HepG2 (cell line): ENCODE results near the gene ANTXR1. TPM values are rescaled to one million over a fixed set of nuclear protein-coding genes. Genes with fewer than 3 reads are reported as not detected.
A peak's percentile ranks its signal among the peaks of the same experiment; 100 is the strongest.

Experiments used
- ATAC-seq: fragments of 200-7000 bp; cut with Tn5 transposase; 3 replicates; pipeline ENCODE4 v1.9.1; 2020; ENCODE audit warnings: mild to moderate bottlenecking, moderate library complexity
- BruUV-seq: library from RNA; stranded (reverse); fragments of 400-500 nt; replicated peaks from 2 replicates; lab custom pipeline; 2021; lab: Mats Ljungman, UMichigan
- CTCF ChIA-PET: fragments of 300-600 bp; formaldehyde crosslinking; extraction: SDS; loops from one replicate; lab custom pipeline; 2021; ENCODE audit warnings: low total read pairs, inconsistent platforms, low intra/inter-chr PET ratio; lab: Yijun Ruan, JAX
- POLR2A ChIA-PET: fragments of 350-600 bp; sonication (Branson Sonifier 250); formaldehyde crosslinking; loops from one replicate; lab custom pipeline; 2020; ENCODE audit warnings: antibody characterized with exemption, inconsistent platforms; lab: Yijun Ruan, JAX
- DNase-seq: peaks from one replicate; pipeline ENCODE4 v3.0.0-alpha.2; 2015; ENCODE audit warnings: low spot score
- FAIRE-seq: peaks from 3 replicates; lab custom pipeline; 2011; peaks lifted over from hg19 to GRCh38; lab: Jason Lieb, UNC
- H2AFZ ChIP-seq: one replicate; pipeline ENCODE4 v1.6.1; 2011; ENCODE audit warnings: low read length, inconsistent platforms
- H3K27ac ChIP-seq: fragments of 300-600 bp; 3 replicates; pipeline ENCODE4 v1.8.0; 2011; ENCODE audit warnings: mixed run types, mild to moderate bottlenecking, mixed read lengths, low read length, inconsistent platforms; ENCODE audit not compliant: insufficient read depth; ENCODE audit errors: extremely low read length
- H3K27me3 ChIP-seq, 2 experiments: fragments of 200-600 bp in 1 of 2; 2 replicates in 1 of 2; 3 replicates in 1 of 2; pipeline versions ENCODE4 v1.6.0 to v1.8.0; 2011; ENCODE audit warnings: low read length in 2 of 2, mild to moderate bottlenecking in 2 of 2, moderate library complexity in 2 of 2, inconsistent platforms in 1 of 2; ENCODE audit not compliant: insufficient read depth in 2 of 2, control insufficient read depth in 1 of 2
- H3K36me3 ChIP-seq, 2 experiments: fragments of 200-600 bp in 1 of 2; replicated peaks in 1 of 2; 2 replicates in 1 of 2; 3 replicates in 1 of 2; pipeline versions ENCODE4 v1.5.1 to v1.8.0; 2011; ENCODE audit warnings: low read length in 2 of 2, inconsistent platforms in 1 of 2; ENCODE audit not compliant: insufficient read depth in 2 of 2, control insufficient read depth in 1 of 2
- H3K4me1 ChIP-seq: 2 replicates; pipeline ENCODE4 v1.5.1; 2012; ENCODE audit warnings: low read length, inconsistent platforms; ENCODE audit not compliant: insufficient read depth
- H3K4me2 ChIP-seq: 2 replicates; pipeline ENCODE4 v1.6.0; 2011; ENCODE audit warnings: low read depth, low read length, inconsistent platforms
- H3K4me3 ChIP-seq, 3 experiments: fragments of 200-600 bp in 1 of 3; sonication (generic), shearing (Covaris generic) in 1 of 3; replicated peaks in 1 of 3; 2 replicates each; pipeline ENCODE4 v1.5.1; 2011 to 2016; ENCODE audit warnings: low read length in 3 of 3, inconsistent platforms in 2 of 3, low read depth in 2 of 3, mild to moderate bottlenecking in 2 of 3, control low read depth in 1 of 3, mixed read lengths in 1 of 3; ENCODE audit not compliant: insufficient read depth in 1 of 3
- H3K79me2 ChIP-seq: one replicate; pipeline ENCODE4 v1.6.1; 2011; ENCODE audit warnings: low read length, inconsistent platforms; ENCODE audit not compliant: insufficient read depth
- H3K9ac ChIP-seq: 2 replicates; pipeline ENCODE4 v1.6.0; 2011; ENCODE audit warnings: mild to moderate bottlenecking, low read depth, low read length, inconsistent platforms; ENCODE audit not compliant: insufficient read depth
- H3K9me3 ChIP-seq: 2 replicates; pipeline ENCODE4 v1.5.1; 2012; ENCODE audit warnings: mild to moderate bottlenecking, low read length
- H4K20me1 ChIP-seq: 2 replicates; pipeline ENCODE4 v1.6.0; 2011; ENCODE audit warnings: inconsistent platforms, mild to moderate bottlenecking, low read length, moderate library complexity; ENCODE audit not compliant: insufficient read depth
- ASH2L ChIP-seq: fragments of 300-600, 200-600 bp; sonication (generic); IDR thresholded peaks from 2 replicates; pipeline ENCODE4 v1.7.0; 2017; ENCODE audit warnings: low read depth, mild to moderate bottlenecking, moderate library complexity, mixed read lengths, low read length; ENCODE audit not compliant: insufficient read length
- ATAD3A ChIP-seq: sonication (generic); formaldehyde crosslinking; IDR thresholded peaks from 2 replicates; pipeline ENCODE4 v1.4.0; 2020; ENCODE audit warnings: missing genetic modification reagents
- BHLHE40 ChIP-seq: IDR thresholded peaks from 2 replicates; pipeline ENCODE4 v1.6.1; 2011; ENCODE audit warnings: low read length, improper control_type of control experiment
- EP300 ChIP-seq, 3 experiments: sonication (generic) in 1 of 3; formaldehyde crosslinking in 1 of 3; IDR thresholded peaks; 2 replicates each; pipeline versions ENCODE4 v1.5.1 to v1.6.1; 2011 to 2020; ENCODE audit warnings: low read depth in 2 of 3, low read length in 2 of 3, borderline replicate concordance in 1 of 3, improper control_type of control experiment in 1 of 3, mild to moderate bottlenecking in 1 of 3, missing genetic modification reagents in 1 of 3, moderate library complexity in 1 of 3
- EZH2 ChIP-seq: conservative IDR thresholded peaks from 2 replicates; pipeline ENCODE4 v1.6.1; 2012; ENCODE audit warnings: mild to moderate bottlenecking, low read depth, low read length, moderate library complexity
- FOXA1 ChIP-seq, 2 experiments: fragments of 450-650 bp in 1 of 2; sonication (generic) in 1 of 2; formaldehyde crosslinking in 1 of 2; IDR thresholded peaks; 2 replicates each; pipeline versions ENCODE4 v1.4.0 to v1.6.1; 2016 to 2020; ENCODE audit warnings: missing genetic modification reagents in 1 of 2
- FOXA3 ChIP-seq: IDR thresholded peaks from 2 replicates; pipeline ENCODE4 v1.6.1; 2016; ENCODE audit warnings: missing genetic modification reagents, missing compliant biosample characterization
- FOXP1 ChIP-seq, 2 experiments: fragments of 450-650 bp in 1 of 2; IDR thresholded peaks; 2 replicates each; pipeline ENCODE4 v1.6.1; 2017 to 2018; ENCODE audit warnings: antibody characterized with exemption in 1 of 2
- GATA4 ChIP-seq: sonication (generic); IDR thresholded peaks from 2 replicates; pipeline ENCODE4 v1.6.1; 2016; ENCODE audit warnings: antibody characterized with exemption, low read depth, borderline replicate concordance
- GATAD2A ChIP-seq: IDR thresholded peaks from 2 replicates; pipeline ENCODE4 v1.6.1; 2016
- HMG20A ChIP-seq: IDR thresholded peaks from 2 replicates; pipeline ENCODE4 v1.6.1; 2016; ENCODE audit warnings: borderline replicate concordance
- KLF11 ChIP-seq: IDR thresholded peaks from 2 replicates; pipeline ENCODE4 v1.6.1; 2016; ENCODE audit warnings: missing compliant biosample characterization
- LCORL ChIP-seq, 2 experiments: fragments of 450-650 bp in 1 of 2; sonication (generic) in 1 of 2; formaldehyde crosslinking in 1 of 2; IDR thresholded peaks; 2 replicates each; pipeline versions ENCODE4 v1.5.0 to v1.6.1; 2017 to 2020; ENCODE audit warnings: antibody characterized with exemption in 1 of 2, missing genetic modification reagents in 1 of 2
- PITX1 ChIP-seq: sonication (generic); formaldehyde crosslinking; IDR thresholded peaks from 2 replicates; pipeline ENCODE4 v1.5.1; 2020; ENCODE audit warnings: mild to moderate bottlenecking, missing genetic modification reagents
- POLR2A ChIP-seq, 2 experiments: IDR thresholded peaks; 2 replicates each; pipeline ENCODE4 v1.6.1; 2011; ENCODE audit warnings: low read depth in 2 of 2, low read length in 2 of 2, mild to moderate bottlenecking in 1 of 2, moderate library complexity in 1 of 2; ENCODE audit not compliant: insufficient read depth in 1 of 2
- SALL1 ChIP-seq: sonication (generic); formaldehyde crosslinking; IDR thresholded peaks from 2 replicates; pipeline ENCODE4 v1.8.0; 2022; ENCODE audit warnings: mild to moderate bottlenecking, missing genetic modification reagents
- SOX5 ChIP-seq: IDR thresholded peaks from 2 replicates; pipeline ENCODE4 v1.6.1; 2016; ENCODE audit warnings: borderline replicate concordance
- THAP9 ChIP-seq: sonication (generic); formaldehyde crosslinking; IDR thresholded peaks from 2 replicates; pipeline ENCODE4; 2020; ENCODE audit warnings: missing genetic modification reagents, mild to moderate bottlenecking, borderline replicate concordance
- XRCC5 ChIP-seq: fragments of 200-400 bp; formaldehyde crosslinking; optimal IDR thresholded peaks from 2 replicates; pipeline ENCODE3; 2017; ENCODE audit warnings: mild to moderate bottlenecking, low read length
- ZNF10 ChIP-seq: sonication (generic); formaldehyde crosslinking; IDR thresholded peaks from 2 replicates; pipeline ENCODE4 v1.4.0; 2020; ENCODE audit warnings: mild to moderate bottlenecking, low read depth, missing genetic modification reagents, borderline replicate concordance
- ZNF7 ChIP-seq: IDR thresholded peaks from 2 replicates; pipeline ENCODE4 v1.6.1; 2016; ENCODE audit warnings: missing biosample characterization, missing genetic modification reagents
- ZNF784 ChIP-seq: sonication (generic); formaldehyde crosslinking; IDR thresholded peaks from 2 replicates; pipeline ENCODE4 v1.5.1; 2020; ENCODE audit warnings: missing genetic modification reagents, mild to moderate bottlenecking, borderline replicate concordance
- ZSCAN30 ChIP-seq: sonication (generic); formaldehyde crosslinking; IDR thresholded peaks from 2 replicates; pipeline ENCODE4 v1.5.0; 2020; ENCODE audit warnings: mild to moderate bottlenecking, missing genetic modification reagents
- WGBS: methylation state at CpG from one replicate; pipeline ENCODE4 v1.1.6; 2017; ENCODE audit warnings: low lambda C conversion rate; 5-methylcytosine and 5-hydroxymethylcytosine counted together
- in situ Hi-C: cut with HindIII; loops from 2 replicates; pipeline ENCODE4 v1.10.0; 2017; ENCODE audit warnings: low pct_unique_long_range_greater_than_20kb; ENCODE audit not compliant: extremely low pct_ligation_motif_present
- intact Hi-C: fragments of 100-400 bp; cut with micrococcal nuclease; formaldehyde crosslinking; loops from one replicate; pipeline ENCODE4 v1.10.0; 2022; ENCODE audit not compliant: unreplicated experiment
- polyA plus RNA-seq, 8 experiments: library from polyadenylated mRNA; depleted of rRNA in 3 of 8; stranded (reverse) in 7 of 8; unstranded in 1 of 8; fragments of >200 nt; fragmentation: Illumina TruSeq in 4 of 8; extraction: Trizol in 4 of 8; gene quantifications; 2 replicates each; pipeline versions ENCODE4 v1.2.1 to v1.2.3, GENCODE V29; 2011 to 2016; ENCODE audit warnings: low read depth in 4 of 8, missing spikeins in 1 of 8, mixed read lengths in 1 of 8; ENCODE audit not compliant: insufficient read depth in 1 of 8
- total RNA-seq, 5 experiments: library from RNA; depleted of rRNA; stranded (reverse); fragments of >200 nt; fragmentation: Illumina TruSeq; extraction: Trizol; gene quantifications; 2 replicates each; pipeline ENCODE4 v1.2.3, GENCODE V29; 2016; ENCODE audit warnings: low read depth in 1 of 5

The ANTXR1 gene
- total and polyA plus RNA-seq, 2 of the 13 experiments (the other 11 are each of a cell fraction or from before 2014, with no cell fraction given): 4.5 to 12.7 TPM

GRCh38 chr2:68993660-68994059, 19.3 kb upstream of the ANTXR1 start:
- no peaks in the 10 kb centered on the region for H3K9me3 ChIP-seq
- peak; percentile 77 for DNase-seq
- peak overlapping the region; percentile 20; the same call in 1 of the 2 replicates for H3K4me2 ChIP-seq
- no peak overlapping the region for H3K27ac ChIP-seq
- in situ Hi-C loops (no loop called here), intact Hi-C loops (no loop called here)
- ATAC-seq: peak; percentile 84
- no peak overlapping the region for H2AFZ ChIP-seq
- no peaks in the 10 kb centered on the region for H3K79me2 ChIP-seq
- no peak for FAIRE-seq
- peaks cover 26% of the 10 kb centered on the region for H3K4me1 ChIP-seq
- ChIA-PET POLR2A (no interaction called here), CTCF (no interaction called here)
- no peak overlapping the region for H3K9ac ChIP-seq
- H3K27me3 ChIP-seq: peaks cover 0 to 17% of the 10 kb centered on the region in 2 experiments; a peak in 2 of 5 replicates
- WGBS: 3% methylated on average over 7 of the region's 7 CpGs
- no TSS peak for BruUV-seq
- H3K36me3 ChIP-seq: no peaks in the 10 kb centered on the region
- no peak overlapping the region for H3K4me3 ChIP-seq
- H4K20me1 ChIP-seq: no peaks in the 10 kb centered on the region
- peak; percentile 37 for TF ChIP-seq ASH2L
- TF ChIP-seq FOXP1 (IDR thresholded peaks at IDR 0.05): peak; percentile 48; the same call in 1 of the 2 replicates
- TF ChIP-seq FOXP1 (CRISPR knock-in tag; IDR thresholded peaks at IDR 0.05): no peak
- TF ChIP-seq SOX5 (CRISPR knock-in tag): peak; percentile 46; the same call in 1 of the 2 replicates
- no peak for TF ChIP-seq THAP9
- peak; percentile 32; the same call in 1 of the 2 replicates for TF ChIP-seq SALL1 (CRISPR knock-in tag)
- no peak for TF ChIP-seq GATA4
- TF ChIP-seq PITX1: peak; percentile 53; the same call in 1 of the 2 replicates
- TF ChIP-seq GATAD2A (CRISPR knock-in tag): 0 out of 2 replicates have a peak, but pooled peaks have one; percentile 26
- no peak for TF ChIP-seq LCORL (IDR thresholded peaks at IDR 0.05)
- TF ChIP-seq LCORL (CRISPR knock-in tag; IDR thresholded peaks at IDR 0.05): no peak
- TF ChIP-seq ZNF7 (CRISPR knock-in tag): peak; percentile 22; the same call in 1 of the 2 replicates
- TF ChIP-seq FOXA3: peak; percentile 48
- peak; percentile 57 for TF ChIP-seq XRCC5
- TF ChIP-seq ATAD3A (CRISPR knock-in tag): no peak
- TF ChIP-seq BHLHE40: 0 out of 2 replicates have a peak, but pooled peaks have one; percentile 12
- no peak for TF ChIP-seq EZH2
- no peak for TF ChIP-seq POLR2A (IDR thresholded peaks at IDR 0.05; ENCODE audit: insufficient read depth in 1 of 2, low read depth in 2 of 2, low read length in 2 of 2)
- TF ChIP-seq EP300 (IDR thresholded peaks at IDR 0.05; ENCODE audit: low read depth in 2 of 2, low read length in 2 of 2): peak in 1 of 2 experiments; percentile 50; a peak in 1 of 4 replicates
- TF ChIP-seq EP300 (CRISPR knock-in tag; IDR thresholded peaks at IDR 0.05; ENCODE audit: borderline replicate concordance): no peak
- no peak for TF ChIP-seq ZNF784 (CRISPR knock-in tag)
- no peak for TF ChIP-seq ZSCAN30 (CRISPR knock-in tag)
- TF ChIP-seq KLF11 (CRISPR knock-in tag): no peak
- TF ChIP-seq FOXA1 (IDR thresholded peaks at IDR 0.05): no peak
- peak; percentile 33; the same call in 1 of the 2 replicates for TF ChIP-seq FOXA1 (CRISPR knock-in tag; IDR thresholded peaks at IDR 0.05)
- no peak for TF ChIP-seq ZNF10
- 0 out of 2 replicates have a peak, but pooled peaks have one; percentile 19 for TF ChIP-seq HMG20A (CRISPR knock-in tag)
